Renal cortical epithelial cell (primary cell): ENCODE measurements around the gene IL17C. TPM values are rescaled to one million over a fixed set of nuclear protein-coding genes. Genes with fewer than 3 reads are reported as not detected.
A peak's percentile ranks its signal among the peaks of the same experiment; 100 is the strongest.

Source experiments
- DNase-seq: peaks from one replicate; pipeline ENCODE4 v3.0.0-alpha.2; 2011; ENCODE audit warnings: low read depth
- total RNA-seq: library from RNA; depleted of rRNA; stranded (reverse); fragments of >200 nt; gene quantifications from 2 replicates; pipeline ENCODE4 v1.2.3, GENCODE V29; 2014

IL17C gene
- total RNA-seq, 1 donor from 2014 or later = not detected

DNA sequence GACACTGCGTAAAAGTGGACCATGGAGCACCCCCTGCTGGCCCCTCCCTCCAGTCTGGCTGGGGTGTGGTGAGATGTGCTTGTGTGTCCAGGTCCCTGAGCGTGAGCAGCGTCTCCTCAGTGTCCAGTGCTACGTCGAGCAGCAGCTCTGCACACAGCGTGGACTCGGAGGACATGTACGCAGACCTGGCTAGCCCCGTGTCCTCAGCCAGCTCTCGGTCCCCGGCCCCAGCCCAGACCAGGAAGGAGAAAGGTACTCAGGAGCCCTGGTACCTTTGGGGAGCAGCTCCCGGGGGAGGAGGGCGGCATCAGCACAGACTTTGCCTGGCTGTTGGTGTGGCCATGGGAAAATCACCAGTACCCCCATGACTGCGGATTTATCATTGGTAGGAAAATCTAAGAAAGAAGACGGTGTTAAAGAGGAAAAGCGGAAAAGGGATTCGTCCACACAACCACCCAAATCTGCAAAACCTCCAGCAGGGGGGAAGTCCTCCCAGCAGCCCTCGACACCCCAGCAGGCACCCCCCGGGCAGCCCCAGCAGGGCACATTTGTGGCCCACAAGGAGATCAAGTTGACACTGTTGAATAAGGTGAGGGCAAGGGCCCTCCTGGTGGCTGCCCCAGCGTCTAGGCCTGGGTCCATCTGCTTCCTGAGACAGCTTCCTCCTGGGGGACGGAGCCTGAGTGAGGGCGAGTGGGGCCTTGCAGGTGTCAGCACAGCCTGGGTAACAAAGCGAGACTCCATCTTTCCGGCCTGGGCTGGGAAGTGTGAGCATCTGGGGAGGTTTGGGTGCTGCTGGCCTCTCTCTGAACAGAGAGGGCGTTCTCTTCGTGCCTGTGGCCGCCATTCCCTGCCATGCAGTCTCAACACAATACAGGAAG is 10.6 kb upstream of the IL17C start:
- no peak for DNase-seq

DNA sequence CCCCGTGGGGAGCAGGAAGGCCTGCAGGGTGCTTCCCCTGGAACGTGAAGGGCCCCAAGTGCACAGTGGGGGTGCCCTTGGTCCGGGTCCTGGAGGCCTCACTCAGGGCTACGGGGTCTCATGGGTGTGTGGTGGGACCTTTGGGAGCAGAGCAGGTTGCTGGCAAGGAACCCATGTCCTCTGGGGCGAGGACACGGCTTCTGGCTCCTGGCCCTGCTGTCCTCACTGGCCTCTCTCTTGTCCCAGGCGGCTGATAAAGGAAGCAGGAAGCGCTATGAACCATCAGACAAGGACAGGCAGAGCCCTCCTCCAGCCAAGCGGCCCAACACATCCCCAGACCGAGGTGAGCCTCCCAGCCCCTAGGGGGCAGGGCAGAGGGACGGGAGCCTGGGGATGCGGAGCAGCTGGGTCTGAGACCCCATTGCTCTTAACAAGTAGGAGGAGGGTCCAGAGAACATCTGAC is 9.8 kb upstream of the IL17C start:
- DNase-seq = no peak

DNA sequence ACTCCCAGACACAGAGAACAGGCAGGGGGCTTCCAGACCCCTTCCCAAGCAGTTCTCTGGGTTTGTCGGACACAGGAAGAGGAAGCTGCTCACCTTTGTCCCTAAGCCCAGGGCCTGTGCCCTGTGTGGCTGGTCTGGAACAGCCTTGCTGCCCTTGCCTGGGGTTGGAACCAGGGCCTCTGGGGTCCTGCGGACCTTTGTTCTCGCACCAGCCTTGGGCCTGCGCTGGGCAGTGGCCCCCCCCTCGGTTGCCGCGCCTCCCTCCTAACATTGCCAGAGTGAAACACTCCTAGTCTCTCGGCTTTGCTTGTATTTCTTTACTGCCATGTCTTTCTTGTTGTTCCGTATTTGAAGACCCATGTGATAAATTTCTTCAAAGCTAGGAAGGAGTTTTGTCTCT is 8.5 kb upstream of the IL17C start:
- DNase-seq = no peak

DNA sequence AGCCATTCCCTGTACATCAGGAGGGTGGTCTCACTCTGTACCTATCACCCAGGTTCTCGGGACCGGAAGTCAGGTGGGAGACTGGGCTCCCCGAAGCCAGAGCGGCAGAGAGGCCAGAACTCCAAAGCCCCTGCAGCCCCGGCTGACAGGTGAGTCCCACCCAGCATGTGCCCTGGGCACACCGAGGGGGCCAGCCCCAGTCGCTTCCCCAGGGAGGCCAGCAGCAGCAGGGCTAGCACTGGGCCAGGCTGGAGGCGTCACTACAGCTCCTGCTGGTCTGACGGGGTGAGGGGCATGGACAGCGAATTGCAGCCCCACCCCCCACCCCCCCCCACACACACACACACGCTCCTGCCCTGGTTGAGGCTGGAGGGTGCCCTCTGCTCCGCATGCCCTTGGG is 7.9 kb upstream of the IL17C start:
- no peak for DNase-seq

DNA sequence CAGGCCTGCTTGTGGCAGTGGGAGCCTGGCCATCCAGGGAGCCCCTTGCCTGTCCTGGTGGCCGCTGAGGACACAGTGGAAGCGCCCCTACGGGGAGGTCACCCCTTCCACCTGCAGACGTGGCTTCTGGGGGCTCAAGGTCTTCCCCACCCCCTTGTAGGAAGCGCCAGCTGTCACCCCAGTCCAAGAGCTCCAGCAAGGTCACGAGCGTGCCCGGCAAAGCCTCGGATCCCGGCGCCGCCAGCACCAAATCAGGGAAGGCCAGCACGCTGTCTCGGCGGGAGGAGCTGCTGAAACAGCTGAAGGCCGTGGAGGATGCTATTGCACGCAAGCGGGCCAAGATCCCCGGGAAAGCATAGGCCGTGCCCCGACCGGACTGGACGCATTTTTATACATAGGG is 7.4 kb upstream of the IL17C start:
- no peak for DNase-seq

DNA sequence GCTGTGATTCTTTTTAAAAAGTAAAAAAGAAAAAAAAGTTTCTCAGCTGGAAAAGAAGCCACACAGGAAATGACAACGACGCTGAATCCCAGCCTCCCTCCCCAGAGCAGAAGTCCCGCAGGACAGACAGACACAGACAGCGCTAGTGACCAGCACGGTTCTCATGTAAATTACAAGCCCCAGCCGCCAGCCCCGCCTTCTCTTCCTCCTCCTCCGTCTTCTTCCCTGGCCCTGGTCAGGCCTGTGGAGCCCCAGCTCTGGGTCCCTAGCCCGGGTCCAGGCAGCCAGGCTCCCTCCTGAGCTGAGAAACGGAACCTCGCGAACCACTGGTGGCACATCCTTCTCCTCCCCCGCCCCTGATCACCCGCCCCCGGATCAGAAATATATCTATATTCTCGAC is 7.0 kb upstream of the IL17C start:
- no peak for DNase-seq

DNA sequence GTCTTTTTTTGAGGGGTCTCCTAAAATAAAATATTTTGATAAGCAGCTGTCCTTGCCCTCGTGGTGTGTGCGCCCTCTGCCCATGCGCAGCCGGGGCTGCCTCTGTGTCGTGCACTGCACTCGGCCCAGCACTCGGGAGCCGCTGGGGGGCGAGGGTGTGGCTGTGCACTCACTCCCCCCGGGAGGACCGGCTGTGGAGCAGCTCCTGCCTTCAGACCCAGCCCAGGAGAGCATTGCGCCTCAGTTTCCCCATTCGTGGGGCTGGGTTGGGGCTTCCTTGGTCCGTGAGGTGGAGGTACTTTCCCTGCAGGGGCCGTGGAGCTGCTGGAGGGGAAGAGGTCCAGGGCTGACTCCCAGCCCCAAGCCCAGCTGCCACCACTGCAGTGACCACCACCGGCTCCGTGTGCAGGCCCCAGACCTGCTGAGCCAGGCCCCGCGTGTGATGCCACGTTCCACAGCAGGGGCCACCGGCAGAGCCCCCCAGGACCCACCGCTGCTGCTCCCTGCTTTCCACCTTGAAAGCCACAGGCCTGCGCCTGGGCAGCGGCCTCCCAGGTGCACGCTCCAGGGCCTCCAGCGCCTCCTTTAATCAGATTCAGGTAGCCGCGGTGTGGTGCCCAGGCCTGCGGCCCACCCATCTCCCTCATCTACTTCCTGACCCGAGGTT is 6.3 kb upstream of the IL17C start:
- DNase-seq = no peak

DNA sequence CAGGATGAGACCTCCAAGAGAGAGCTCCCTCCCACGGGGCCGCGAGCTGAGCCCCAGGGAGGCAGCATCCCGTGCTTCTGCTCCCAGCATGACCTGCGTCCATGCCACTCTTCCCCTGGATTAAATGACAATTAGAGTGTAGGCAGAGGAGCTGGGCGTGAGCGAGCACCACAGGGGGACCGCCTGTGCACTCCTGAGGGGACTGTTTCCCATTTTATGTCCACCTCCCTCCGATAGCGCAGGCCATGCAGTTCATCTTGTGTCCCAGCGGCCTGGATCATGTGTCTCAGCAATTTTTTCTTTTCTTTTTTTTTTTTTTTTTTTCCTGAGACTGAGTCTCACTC is 5.8 kb upstream of the IL17C start:
- no peak for DNase-seq

DNA sequence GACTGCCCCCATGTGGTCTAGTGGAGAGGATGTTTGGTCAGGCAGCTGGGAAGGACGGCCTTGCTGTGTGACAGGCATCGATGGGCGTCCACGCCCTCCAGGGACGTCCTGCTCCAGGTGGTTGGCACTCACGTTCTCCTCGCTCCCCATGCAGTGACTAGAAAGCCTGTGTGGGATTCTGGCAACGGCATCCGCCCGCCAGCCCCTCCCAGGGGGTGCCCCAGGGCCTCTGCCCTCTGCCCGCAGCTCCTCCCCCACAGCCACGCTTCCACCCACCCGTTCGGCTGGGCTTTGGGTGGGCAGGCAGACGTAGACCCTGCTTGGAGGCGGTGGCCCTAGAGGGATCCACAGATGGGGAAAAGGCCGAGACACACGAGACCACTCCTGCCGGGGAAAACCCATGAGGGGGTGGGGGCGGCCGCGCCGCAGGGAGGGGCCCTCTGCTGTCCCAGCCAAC is 4.7 kb upstream of the IL17C start:
- peak; percentile 49 for DNase-seq

DNA sequence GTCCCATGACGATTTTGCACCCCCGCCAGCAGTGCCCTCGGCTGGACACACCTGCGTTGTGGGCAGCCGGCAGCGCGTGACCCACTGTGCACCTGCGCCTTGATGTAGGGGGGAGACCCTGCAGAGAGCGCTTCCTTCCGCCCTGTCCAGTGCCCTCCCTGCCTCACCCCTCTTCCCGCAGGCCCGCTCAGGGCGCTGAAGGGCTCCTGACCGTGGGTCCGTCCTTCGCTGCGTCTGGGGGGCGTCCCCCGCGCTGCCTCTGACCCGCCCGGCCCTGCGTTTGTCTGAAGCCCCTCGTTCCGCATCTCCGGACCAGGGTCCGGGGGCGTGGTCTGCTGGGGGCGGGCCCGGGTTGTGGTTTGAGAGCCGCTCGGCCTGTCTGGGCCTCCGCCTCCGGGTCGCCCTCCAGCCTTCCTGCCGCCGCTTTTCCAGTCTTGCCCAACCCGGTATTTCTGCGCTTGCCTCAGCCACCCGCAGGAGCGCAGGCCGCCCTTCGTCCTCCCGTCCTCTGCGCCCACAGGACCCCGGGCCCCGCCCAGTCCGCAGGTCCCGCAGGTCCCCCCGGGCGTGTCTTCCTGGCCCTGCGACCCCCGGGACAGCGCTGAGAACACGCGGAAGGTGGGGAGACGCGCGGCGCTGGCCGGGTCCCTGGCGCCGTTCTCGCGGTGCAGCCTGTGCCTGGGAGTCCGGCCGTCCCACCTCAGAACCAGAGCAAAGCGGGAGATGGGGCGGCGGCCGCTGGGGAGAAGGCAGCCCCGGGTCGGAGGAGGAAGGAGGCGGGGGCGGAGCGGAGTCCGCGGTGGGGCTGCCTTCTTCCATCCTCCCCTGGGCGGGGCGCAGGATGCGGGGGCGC is 4.0 kb upstream of the IL17C start:
- peak; percentile 21 for DNase-seq

DNA sequence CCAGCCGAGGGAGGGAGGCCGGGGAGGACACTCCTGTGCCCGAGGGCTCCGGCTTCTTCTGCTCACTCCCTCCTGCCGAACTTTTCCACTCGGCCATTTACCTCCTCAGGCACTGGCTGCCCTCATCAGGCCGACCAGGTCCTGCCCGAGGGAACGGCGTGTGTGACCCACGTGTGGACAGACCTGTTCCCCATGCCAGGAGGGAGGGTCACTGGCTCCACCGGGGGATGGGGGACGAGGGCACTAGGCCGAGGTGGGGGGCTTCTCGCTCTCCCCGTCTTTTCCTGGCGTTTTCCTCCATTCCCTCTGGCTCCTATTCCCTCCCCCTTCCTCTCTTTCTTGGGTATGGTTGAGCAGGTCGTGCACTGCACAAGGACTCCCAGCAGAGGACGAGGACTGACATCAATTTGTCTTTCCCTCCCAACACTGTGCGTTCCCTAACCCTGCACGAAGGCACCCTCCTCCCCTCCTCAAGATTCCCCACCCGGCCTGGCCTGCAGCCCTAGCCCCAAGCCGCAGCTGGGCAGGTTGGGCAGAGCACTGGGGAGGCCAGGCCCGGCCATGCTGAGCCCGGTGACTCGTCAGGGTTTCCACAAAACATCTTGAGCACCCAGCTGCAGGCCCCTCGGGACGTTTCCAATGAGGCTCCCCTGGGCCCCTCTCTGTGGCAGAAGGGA is 3.2 kb upstream of the IL17C start:
- peak; percentile 18 for DNase-seq

DNA sequence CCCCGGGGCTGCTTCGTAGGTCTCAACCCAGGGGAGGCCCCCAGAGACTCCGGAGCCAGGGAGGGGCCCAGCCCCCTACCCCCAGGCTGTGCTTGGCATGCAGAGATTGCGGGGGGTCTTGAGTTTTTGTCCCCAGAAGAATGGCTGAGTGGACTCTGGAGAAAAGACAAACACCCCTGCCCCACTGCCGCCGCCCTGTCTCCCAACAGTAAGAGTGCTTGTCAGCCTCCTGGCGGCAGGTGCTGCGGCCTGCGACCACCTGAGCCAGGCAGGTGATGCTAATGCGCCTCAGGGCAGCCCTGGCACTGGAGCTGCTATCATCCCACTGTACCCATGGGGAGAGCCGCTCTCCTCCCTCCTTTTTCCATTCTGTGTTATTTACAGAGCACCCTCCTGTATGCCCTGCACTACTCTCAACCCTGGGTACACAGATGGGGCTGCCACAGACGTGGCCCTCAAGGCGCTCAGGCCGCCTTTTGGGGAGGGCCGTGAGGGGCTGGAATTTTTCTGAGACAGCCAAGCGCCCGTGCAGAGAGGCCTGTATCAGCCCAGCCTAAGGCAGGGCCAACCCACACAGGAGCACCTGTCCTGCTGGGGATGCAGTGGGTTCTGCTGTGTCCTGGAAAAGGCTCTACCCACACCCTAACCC is 2.6 kb upstream of the IL17C start:
- no peak for DNase-seq

DNA sequence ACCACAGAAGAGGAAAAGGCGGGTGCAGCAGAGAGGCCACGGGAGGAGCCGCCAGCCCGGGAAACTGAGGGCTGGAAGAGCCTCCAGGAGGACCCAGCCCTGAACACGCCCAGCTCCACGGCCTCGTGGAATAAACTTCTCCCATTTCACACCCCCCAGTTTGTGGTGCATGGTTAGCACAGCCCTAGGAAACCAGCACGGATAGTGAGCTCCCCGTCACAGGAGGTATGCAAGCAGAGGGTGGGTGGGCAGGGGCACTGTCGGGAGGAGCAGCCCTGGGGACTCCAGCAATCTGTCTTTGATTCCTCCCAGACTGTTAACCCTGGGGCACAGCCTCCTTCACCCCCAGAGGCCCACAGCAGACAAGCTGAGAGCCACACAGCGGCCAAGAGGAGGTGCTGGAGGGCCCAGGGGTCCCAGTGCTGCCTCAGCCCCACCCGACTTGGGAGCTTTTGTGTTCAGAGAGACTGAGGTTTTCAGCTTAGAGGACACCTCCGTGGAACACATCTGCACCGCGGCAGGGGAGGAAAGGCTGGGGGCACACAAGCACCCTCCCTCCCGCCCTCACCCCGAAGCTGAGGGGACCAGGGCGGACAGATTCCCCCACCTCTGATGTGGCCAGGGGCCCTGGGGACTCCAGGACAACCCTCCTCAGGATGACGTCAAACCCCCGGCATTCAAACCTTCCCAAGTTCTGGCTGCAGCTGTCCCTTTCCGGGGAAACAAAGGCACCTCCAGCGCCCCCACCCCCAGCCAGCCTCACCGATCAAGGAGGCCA is 1.7 kb upstream of the IL17C start:
- DNase-seq = no peak

DNA sequence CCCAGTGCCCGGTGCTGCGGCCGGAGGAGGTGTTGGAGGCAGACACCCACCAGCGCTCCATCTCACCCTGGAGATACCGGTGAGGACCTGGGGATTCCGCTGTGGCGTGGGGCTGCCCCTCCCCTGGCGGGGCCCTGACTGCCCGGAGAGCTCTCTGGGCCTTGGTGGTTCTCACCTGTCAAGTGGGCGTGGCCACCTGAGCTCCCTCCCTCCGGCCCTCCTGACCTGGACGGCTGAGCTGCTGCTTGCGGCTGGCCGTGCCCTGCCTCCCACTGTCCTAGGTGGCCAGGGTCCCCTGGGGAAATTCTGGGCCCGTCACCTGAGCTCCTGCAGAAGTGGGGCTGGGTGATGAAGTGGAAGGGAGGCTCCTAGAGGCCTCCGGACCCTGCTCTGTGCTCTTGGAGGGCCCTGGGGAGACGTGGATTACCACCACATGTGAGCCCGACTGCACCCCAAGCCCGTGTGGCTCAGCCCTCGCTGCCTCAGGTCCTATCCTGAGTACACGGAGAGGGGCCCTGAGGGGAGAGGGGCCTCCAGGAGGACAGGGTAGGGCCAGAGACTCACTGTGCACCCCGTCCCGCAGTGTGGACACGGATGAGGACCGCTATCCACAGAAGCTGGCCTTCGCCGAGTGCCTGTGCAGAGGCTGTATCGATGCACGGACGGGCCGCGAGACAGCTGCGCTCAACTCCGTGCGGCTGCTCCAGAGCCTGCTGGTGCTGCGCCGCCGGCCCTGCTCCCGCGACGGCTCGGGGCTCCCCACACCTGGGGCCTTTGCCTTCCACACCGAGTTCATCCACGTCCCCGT is 1.1 kb downstream of the IL17C start:
- no peak for DNase-seq

DNA sequence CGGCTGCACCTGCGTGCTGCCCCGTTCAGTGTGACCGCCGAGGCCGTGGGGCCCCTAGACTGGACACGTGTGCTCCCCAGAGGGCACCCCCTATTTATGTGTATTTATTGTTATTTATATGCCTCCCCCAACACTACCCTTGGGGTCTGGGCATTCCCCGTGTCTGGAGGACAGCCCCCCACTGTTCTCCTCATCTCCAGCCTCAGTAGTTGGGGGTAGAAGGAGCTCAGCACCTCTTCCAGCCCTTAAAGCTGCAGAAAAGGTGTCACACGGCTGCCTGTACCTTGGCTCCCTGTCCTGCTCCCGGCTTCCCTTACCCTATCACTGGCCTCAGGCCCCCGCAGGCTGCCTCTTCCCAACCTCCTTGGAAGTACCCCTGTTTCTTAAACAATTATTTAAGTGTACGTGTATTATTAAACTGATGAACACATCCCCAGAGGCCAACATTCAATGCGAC is 1.7 kb downstream of the IL17C start:
- no peak for DNase-seq

DNA sequence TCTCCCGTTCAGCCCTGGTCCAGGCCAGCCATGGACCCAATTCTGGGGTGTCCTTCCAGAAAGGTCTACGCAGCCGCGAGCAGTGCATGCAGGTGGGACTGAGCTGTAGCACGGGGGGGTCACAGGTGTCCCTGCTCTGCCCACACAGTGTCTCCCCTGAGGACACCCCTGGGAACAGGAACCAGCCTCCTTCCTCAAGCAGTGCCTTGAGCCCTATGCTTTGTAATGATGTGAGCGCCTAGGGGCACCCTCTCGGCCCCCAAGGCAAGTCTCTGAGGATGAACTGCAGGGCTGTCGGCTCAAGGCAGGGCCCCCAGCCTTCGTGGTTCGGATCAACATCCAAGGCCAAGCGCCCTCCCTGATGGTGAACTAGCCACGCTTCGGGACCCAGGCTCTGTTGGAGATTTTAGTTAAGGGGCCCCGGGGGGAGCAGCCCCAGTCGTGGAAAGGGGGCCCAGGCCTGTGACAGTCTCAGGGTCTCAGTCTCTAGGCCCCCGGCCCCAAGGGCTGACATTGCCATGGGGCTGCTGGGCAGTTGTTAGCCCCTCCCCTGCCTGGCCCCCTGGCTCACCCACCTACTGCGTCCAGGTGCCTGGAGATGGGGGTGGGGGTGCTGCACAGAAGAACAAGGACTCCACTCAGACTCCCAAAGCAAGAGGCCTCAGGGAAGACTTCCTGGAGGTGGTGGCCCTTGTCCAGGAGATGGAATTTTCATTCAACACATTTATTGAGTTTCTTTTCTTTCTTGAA is 2.3 kb downstream of the IL17C start:
- no peak for DNase-seq

DNA sequence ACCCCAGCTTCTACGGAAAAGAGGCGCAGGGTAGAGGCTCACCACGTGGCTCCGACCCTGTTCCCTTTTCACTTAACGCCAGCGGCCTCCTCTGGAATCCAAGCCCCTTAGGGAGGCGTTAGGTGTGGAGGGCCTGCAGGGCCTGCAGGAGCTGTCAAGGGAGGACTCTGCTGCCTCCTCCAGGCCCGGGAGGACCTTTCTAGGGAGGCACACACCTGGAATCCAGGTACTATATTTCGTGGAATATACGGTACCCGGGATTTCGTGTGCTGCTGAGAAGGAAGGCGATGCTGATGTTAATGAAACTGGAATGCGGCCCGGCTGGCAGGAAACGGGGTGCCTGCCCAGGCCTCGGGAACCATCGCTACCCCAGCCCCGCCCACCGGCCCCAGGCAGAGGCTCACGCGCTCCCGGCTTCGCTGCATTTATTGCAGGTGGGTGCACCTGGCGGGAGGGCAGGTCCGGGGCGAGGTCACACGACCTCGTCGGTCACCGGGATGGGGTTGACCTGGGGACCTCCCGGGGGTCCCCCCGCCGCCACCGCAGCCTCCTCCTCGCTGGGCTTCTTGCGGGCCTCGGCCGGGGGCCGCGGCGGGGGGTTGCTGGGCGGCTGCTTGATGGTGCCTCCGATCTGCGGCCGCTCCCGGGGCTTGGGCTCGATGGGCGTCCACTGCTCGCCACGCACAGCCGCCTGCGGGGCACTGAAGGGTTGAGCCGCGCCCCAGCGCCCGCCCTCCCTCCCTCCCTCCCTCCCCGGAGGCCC is 4.7 kb downstream of the IL17C start:
- no peak for DNase-seq

DNA sequence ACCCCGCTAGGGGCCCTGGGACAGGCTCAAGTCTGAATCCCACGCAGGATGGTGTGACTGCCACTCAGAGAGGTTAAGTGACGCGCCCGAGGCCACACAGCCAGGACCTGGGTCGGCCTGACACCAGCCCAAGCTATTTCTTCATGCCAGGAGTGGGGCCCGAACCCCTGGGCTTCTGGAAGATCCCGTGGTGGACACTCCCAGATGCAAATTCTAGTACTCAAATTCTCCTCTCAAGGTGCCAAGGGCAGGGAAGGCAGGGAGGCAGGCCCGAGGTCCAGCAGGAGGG is 5.2 kb downstream of the IL17C start:
- no peak for DNase-seq
